HG03520 (cell line): ENCODE data around the gene ZNF514.
"Not testable (repeated sequence)": the region's sequence is repeated elsewhere in the genome, so short reads cannot be mapped to it uniquely, and the experiment has no call there.

Source experiments
- ATAC-seq: cut with Tn5 transposase; IDR thresholded peaks from one replicate; pipeline ENCODE4 v1.9.1; 2021; ENCODE audit warnings: mild to moderate bottlenecking, moderate library complexity; ENCODE audit not compliant: unreplicated experiment

Gene ZNF514

DNA sequence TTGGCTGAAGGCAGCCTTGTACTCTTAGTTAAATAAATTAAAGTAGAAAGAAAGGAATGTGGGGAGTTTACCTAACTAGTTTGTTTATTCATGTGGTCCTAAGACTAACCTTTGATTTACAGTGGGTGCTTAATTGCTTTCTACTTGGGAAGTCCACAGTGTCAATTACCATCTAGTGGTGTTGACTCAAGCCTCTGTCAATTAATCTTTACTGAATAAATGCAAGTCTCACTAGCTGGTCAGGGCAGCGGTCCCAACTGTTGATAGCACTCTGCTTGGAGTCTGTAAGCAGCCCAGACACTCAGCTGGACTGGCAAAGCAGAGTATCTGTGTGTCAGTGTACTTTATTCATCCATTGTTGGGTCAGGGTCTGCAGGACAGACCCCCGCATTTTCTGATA lies 15.8 kb downstream of the ZNF514 start:
- ATAC-seq = no peak

GRCh38 chr2:95138702-95139101 lies 20.9 kb downstream of the ZNF514 start:
- ATAC-seq = no peak

GRCh38 chr2:95122197-95122551 lies 37.5 kb downstream of the ZNF514 start:
- ATAC-seq = peak; percentile 9

GRCh38 chr2:95121407-95122196 lies 38.0 kb downstream of the ZNF514 start, which contains the start of gene MRPS5:
TSS of gene MRPS5 (minus strand) at chr2:95121808. CDS start at chr2:95121791, 17 bp downstream.
- peak; percentile 82 for ATAC-seq

- peak; percentile 2 for ATAC-seq
Measured at GRCh38 chr2:95121093-95121406, 38.6 kb downstream of the ZNF514 start.

- peak; percentile 96 for ATAC-seq
Measured at GRCh38 chr2:95115418-95115817, 44.2 kb downstream of the ZNF514 start.

GRCh38 chr2:95113464-95113863 lies 46.2 kb downstream of the ZNF514 start:
- no peak for ATAC-seq

- no peak for ATAC-seq
Measured at GRCh38 chr2:95110395-95110794, 49.3 kb downstream of the ZNF514 start.

DNA sequence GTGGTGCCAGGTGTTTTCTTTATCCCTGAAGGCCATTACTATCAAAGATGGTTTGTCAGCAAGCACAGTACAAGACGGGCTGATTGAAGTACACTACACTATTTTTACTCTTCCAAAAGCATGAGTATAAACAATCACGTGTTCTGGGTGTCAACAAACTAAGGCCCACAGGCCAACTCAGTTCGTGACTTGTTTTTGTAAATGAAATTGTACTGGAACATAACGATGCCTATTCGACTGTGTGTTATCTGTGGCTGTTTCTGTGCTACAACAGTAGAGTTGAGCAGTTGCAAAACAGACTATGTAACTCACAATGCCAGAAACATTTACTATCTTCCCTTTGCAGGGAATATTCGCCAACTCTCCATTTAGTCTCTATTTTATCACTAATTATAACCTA lies 50.4 kb downstream of the ZNF514 start:
- ATAC-seq = no peak

GRCh38 chr2:95106081-95106480 lies 53.6 kb downstream of the ZNF514 start:
- ATAC-seq = no peak

GRCh38 chr2:95104606-95105005 lies 55.0 kb downstream of the ZNF514 start:
- ATAC-seq = no peak

DNA sequence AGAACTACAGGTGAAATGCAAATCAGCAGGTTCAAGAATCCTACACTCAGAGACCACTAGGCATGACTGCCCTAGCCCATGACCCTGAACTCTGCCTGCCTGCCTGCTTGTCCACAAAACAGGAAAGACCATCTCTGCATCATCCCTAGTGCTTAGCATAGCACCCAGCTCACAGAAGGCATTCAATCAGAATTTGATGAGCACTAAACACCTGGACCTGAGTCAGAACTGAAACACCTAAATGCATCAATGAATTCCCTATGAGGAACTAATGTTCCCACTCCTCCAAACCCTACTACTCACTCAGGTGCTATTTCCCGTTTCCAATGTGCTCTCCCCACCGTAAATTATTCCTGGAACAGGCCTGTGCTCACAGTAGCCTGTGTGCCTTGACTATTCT lies 59.7 kb downstream of the ZNF514 start:
- no peak for ATAC-seq

DNA sequence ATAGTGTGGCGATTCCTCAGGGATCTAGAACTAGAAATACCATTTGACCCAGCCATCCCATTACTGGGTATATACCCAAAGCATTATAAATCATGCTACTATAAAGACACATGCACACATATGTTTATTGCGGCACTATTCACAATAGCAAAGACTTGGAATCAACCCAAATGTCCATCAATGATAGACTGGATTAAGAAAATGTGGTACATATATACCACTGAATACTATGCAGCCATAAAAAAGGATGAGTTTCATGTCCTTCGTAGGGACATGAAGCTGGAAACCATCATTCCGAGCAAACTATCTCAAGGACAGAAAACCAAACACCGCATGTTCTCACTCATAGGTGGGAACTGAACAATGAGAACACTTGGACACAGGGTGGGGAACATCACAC lies 61.4 kb downstream of the ZNF514 start:
- ATAC-seq = not testable (repeated sequence)
